HCT116 (cell line): ENCODE data around the gene SLC12A7. TPM values are rescaled to one million over a fixed set of nuclear protein-coding genes. Genes with fewer than 3 reads are reported as not detected.

Experiments used
- ATAC-seq: fragments of 200-7000 bp; cut with Tn5 transposase; 2 replicates; pipeline ENCODE4 v1.9.1; 2020; ENCODE audit warnings: mild to moderate bottlenecking, moderate library complexity
- BruUV-seq: library from RNA; stranded (reverse); fragments of 400-500 nt; replicated peaks from 2 replicates; lab custom pipeline; 2021; lab: Mats Ljungman, UMichigan
- CTCF ChIA-PET: fragments of 300-600 bp; sonication (Branson Sonifier 250); formaldehyde crosslinking; loops from one replicate; lab custom pipeline; 2021; ENCODE audit warnings: antibody characterized with exemption; lab: Charles Lee
- POLR2A ChIA-PET: fragments of 300-600, 350-600 bp; sonication (Branson Sonifier 250); formaldehyde crosslinking; loops from one replicate; lab custom pipeline; 2021; ENCODE audit warnings: antibody characterized with exemption; lab: Charles Lee
- RAD21 ChIA-PET, 2 experiments: fragments of 300-600 bp; sonication (Branson Sonifier 250); formaldehyde crosslinking; loops; one replicate each; lab custom pipeline; 2023; ENCODE audit warnings: low total read pairs in 2 of 2; ENCODE audit not compliant: uncharacterized antibody in 2 of 2, unreplicated experiment in 2 of 2, low non-redundant PET in 1 of 2; lab: Charles Lee
- DNase-seq: peaks from one replicate; pipeline ENCODE4 v3.0.0-alpha.2; 2010; ENCODE audit warnings: low read depth, low spot score
- H2AFZ ChIP-seq: fragments of 200-600 bp; shearing (Covaris generic), sonication (generic); 2 replicates; pipeline ENCODE4 v1.6.1; 2017; ENCODE audit warnings: low read depth, mixed run types, mixed read lengths, antibody characterized with exemption, low read length; ENCODE audit not compliant: poor library complexity, severe bottlenecking
- H3K27ac ChIP-seq: 2 replicates; pipeline ENCODE4 v1.5.1; 2012; ENCODE audit warnings: low read depth, low read length
- H3K27me3 ChIP-seq: fragments of 200-600 bp; sonication (generic); 2 replicates; pipeline ENCODE4 v1.6.1; 2016; ENCODE audit warnings: mixed run types, low read length, mixed read lengths; ENCODE audit not compliant: insufficient read depth
- H3K36me3 ChIP-seq, 2 experiments: fragments of 200-500 bp in 1 of 2; fragments of 200-600 bp in 1 of 2; sonication (Bioruptor generic) in 1 of 2; sonication (generic) in 1 of 2; 2 replicates each; pipeline versions ENCODE4 v1.5.1 to v1.6.1; 2014 to 2016; ENCODE audit warnings: low read length in 2 of 2, inconsistent platforms in 1 of 2, mixed read lengths in 1 of 2, mixed run types in 1 of 2; ENCODE audit not compliant: insufficient read depth in 2 of 2, control insufficient read depth in 1 of 2
- H3K4me1 ChIP-seq, 2 experiments: fragments of 200-600 bp in 1 of 2; sonication (generic) in 1 of 2; 2 replicates each; pipeline versions ENCODE4 v1.5.1 to v1.6.1; 2012 to 2017; ENCODE audit warnings: low read length in 2 of 2, inconsistent platforms in 1 of 2, mild to moderate bottlenecking in 1 of 2, mixed read lengths in 1 of 2, mixed run types in 1 of 2, moderate library complexity in 1 of 2; ENCODE audit not compliant: insufficient read depth in 2 of 2, control insufficient read depth in 1 of 2
- H3K4me2 ChIP-seq: fragments of 200-600 bp; sonication (generic); 2 replicates; pipeline ENCODE4 v1.6.1; 2017; ENCODE audit warnings: mixed run types, low read length, mixed read lengths
- H3K4me3 ChIP-seq, 2 experiments: fragments of 200-600 bp in 1 of 2; sonication (generic) in 1 of 2; replicated peaks in 1 of 2; 2 replicates each; pipeline ENCODE4 v1.5.1; 2011 to 2016; ENCODE audit warnings: low read length in 2 of 2, control low read depth in 1 of 2, low read depth in 1 of 2, mild to moderate bottlenecking in 1 of 2, mixed read lengths in 1 of 2, mixed run types in 1 of 2
- H3K79me2 ChIP-seq: fragments of 200-600 bp; sonication (generic); 2 replicates; pipeline ENCODE4 v1.6.1; 2017; ENCODE audit warnings: mild to moderate bottlenecking, mixed run types, low read length, moderate library complexity, mixed read lengths; ENCODE audit not compliant: insufficient read depth
- H3K9ac ChIP-seq: fragments of 200-600 bp; sonication (generic); 2 replicates; pipeline ENCODE4 v1.6.1; 2016; ENCODE audit warnings: low read length, mixed read lengths
- H3K9me2 ChIP-seq: fragments of 200-600 bp; sonication (generic), shearing (Covaris generic); 2 replicates; pipeline ENCODE4 v1.6.1; 2017; ENCODE audit warnings: mixed run types, mild to moderate bottlenecking, moderate library complexity; ENCODE audit not compliant: insufficient read depth
- H3K9me3 ChIP-seq, 2 experiments: fragments of 200-500 bp in 1 of 2; fragments of 200-600 bp in 1 of 2; sonication (Bioruptor generic) in 1 of 2; sonication (generic) in 1 of 2; 2 replicates each; pipeline ENCODE4 v1.6.1; 2014 to 2017; ENCODE audit warnings: low read length in 2 of 2, mixed read lengths in 2 of 2, inconsistent platforms in 1 of 2, low read depth in 1 of 2, mild to moderate bottlenecking in 1 of 2, mixed run types in 1 of 2, moderate library complexity in 1 of 2; ENCODE audit not compliant: control insufficient read depth in 1 of 2, insufficient read depth in 1 of 2
- H4K20me1 ChIP-seq: fragments of 200-600 bp; sonication (generic), shearing (Covaris generic); 2 replicates; pipeline ENCODE4 v1.6.1; 2017; ENCODE audit warnings: mixed run types, mild to moderate bottlenecking, moderate library complexity; ENCODE audit not compliant: insufficient read depth
- CEBPB ChIP-seq: IDR thresholded peaks from 2 replicates; pipeline ENCODE4 v1.6.1; 2012; ENCODE audit warnings: low read depth
- EGR1 ChIP-seq: IDR thresholded peaks from 2 replicates; pipeline ENCODE4 v1.6.1; 2012; ENCODE audit warnings: low read depth
- ELF1 ChIP-seq: IDR thresholded peaks from 2 replicates; pipeline ENCODE4 v1.6.1; 2012; ENCODE audit warnings: low read depth, borderline replicate concordance
- SP1 ChIP-seq: IDR thresholded peaks from 2 replicates; pipeline ENCODE4 v1.6.1; 2012; ENCODE audit warnings: low read depth
- TCF7L2 ChIP-seq: IDR thresholded peaks from 2 replicates; pipeline ENCODE4 v1.7.0; 2011; ENCODE audit warnings: borderline replicate concordance, inconsistent platforms; ENCODE audit not compliant: insufficient read depth, insufficient read length; ENCODE audit errors: extremely low read depth
- ZNF274 ChIP-seq: fragments of 200-500 bp; sonication (Bioruptor generic); IDR thresholded peaks from 2 replicates; pipeline ENCODE4 v1.6.1; 2014; ENCODE audit warnings: mild to moderate bottlenecking, low read depth, low read length, inconsistent platforms
- intact Hi-C: fragments of 100-400 bp; cut with micrococcal nuclease; formaldehyde crosslinking; loops from 2 replicates; pipeline ENCODE4 v1.10.0; 2022
- total RNA-seq: library from RNA; stranded (reverse); gene quantifications from one replicate; pipeline ENCODE4 v1.2.1, GENCODE V29; 2021; ENCODE audit not compliant: unreplicated experiment
- TF ChIP-seq, protein P1 (sequence below), 3 experiments: fragments of 200-600 bp in 1 of 3; sonication (generic) in 1 of 3; IDR thresholded peaks in 2 of 3; conservative IDR thresholded peaks in 1 of 3; 2 replicates each; pipeline ENCODE4 v1.5.1; 2012 to 2017; ENCODE audit warnings: low read depth in 2 of 3, low read length in 2 of 3, antibody characterized with exemption in 1 of 3, borderline replicate concordance in 1 of 3, control low read depth in 1 of 3, mild to moderate bottlenecking in 1 of 3, mixed read lengths in 1 of 3, mixed run types in 1 of 3, moderate library complexity in 1 of 3; ENCODE audit not compliant: insufficient read depth in 1 of 3
- TF ChIP-seq, protein P2 (sequence below): IDR thresholded peaks from 2 replicates; pipeline ENCODE4 v1.6.1; 2012

The SLC12A7 gene
- total RNA-seq, 1 experiment from 2014 or later = 29.6 TPM

DNA sequence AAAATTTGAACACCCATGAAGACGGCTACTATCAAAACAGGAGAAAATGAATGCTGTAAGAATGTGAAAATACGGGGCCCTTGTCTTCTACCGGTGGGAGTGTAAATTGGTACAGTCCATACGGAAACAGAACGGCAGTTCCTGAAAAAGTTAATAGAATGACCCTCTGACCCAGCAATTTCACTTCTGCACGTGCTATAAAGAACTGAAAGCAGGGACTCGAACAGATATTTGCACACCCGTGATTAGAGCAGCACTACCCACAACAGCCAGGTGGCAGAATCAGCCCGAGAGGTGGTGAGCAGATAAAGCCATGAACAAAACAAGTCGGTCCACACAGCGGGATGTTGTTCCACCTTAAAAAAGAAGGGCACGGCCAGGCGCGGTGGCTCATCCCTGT is 22.6 kb upstream of the SLC12A7 start:
- DNase-seq = no peak
- no peak overlapping the region for H2AFZ ChIP-seq
- no peak overlapping the region for H3K9ac ChIP-seq
- no peaks in the 10 kb centered on the region for H3K9me3 ChIP-seq
- no peaks in the 10 kb centered on the region for H3K27me3 ChIP-seq
- no peak overlapping the region for H3K4me3 ChIP-seq
- RAD21 ChIA-PET = no interaction called here
- TF ChIP-seq, protein P1, sequence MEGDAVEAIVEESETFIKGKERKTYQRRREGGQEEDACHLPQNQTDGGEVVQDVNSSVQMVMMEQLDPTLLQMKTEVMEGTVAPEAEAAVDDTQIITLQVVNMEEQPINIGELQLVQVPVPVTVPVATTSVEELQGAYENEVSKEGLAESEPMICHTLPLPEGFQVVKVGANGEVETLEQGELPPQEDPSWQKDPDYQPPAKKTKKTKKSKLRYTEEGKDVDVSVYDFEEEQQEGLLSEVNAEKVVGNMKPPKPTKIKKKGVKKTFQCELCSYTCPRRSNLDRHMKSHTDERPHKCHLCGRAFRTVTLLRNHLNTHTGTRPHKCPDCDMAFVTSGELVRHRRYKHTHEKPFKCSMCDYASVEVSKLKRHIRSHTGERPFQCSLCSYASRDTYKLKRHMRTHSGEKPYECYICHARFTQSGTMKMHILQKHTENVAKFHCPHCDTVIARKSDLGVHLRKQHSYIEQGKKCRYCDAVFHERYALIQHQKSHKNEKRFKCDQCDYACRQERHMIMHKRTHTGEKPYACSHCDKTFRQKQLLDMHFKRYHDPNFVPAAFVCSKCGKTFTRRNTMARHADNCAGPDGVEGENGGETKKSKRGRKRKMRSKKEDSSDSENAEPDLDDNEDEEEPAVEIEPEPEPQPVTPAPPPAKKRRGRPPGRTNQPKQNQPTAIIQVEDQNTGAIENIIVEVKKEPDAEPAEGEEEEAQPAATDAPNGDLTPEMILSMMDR (IDR thresholded peaks at IDR 0.05 in 2 of 3, conservative IDR thresholded peaks at IDR 0.05 in 1 of 3; ENCODE audit: borderline replicate concordance in 1 of 3, insufficient read depth in 1 of 3, low read depth in 2 of 3, low read length in 2 of 3) = peak in 2 of 3 experiments; percentile 20 to 26; a peak in 3 of 6 replicates
- no peak for TF ChIP-seq ELF1
- TF ChIP-seq ZNF274 = no peak
- no peak for TF ChIP-seq EGR1
- TF ChIP-seq, protein P2, sequence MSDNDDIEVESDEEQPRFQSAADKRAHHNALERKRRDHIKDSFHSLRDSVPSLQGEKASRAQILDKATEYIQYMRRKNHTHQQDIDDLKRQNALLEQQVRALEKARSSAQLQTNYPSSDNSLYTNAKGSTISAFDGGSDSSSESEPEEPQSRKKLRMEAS = no peak
- no peak for TF ChIP-seq TCF7L2
- TF ChIP-seq CEBPB = no peak
- no peak for TF ChIP-seq SP1
- TF ChIP-seq, all 23 proteins: peak for 1
- POLR2A ChIA-PET = no interaction called here
- no TSS peak for BruUV-seq
- H3K36me3 ChIP-seq = no peaks in the 10 kb centered on the region
- ATAC-seq = no peak; the same call in 1 of the 2 replicates
- no peaks in the 10 kb centered on the region for H4K20me1 ChIP-seq
- H3K79me2 ChIP-seq = no peaks in the 10 kb centered on the region
- no peak overlapping the region for H3K27ac ChIP-seq
- peaks cover 0 to 3% of the 10 kb centered on the region in 2 experiments; a peak in 1 of 4 replicates for H3K4me1 ChIP-seq
- intact Hi-C loops = no loop called here
- CTCF ChIA-PET = no interaction called here
- no peaks in the 10 kb centered on the region for H3K9me2 ChIP-seq
- H3K4me2 ChIP-seq = no peak overlapping the region
